ENCODE results near the gene TMEM51. TPM values are rescaled to one million over a fixed set of nuclear protein-coding genes. Genes with fewer than 3 reads are reported as not detected.

The TMEM51 gene
- total and polyA plus RNA-seq, 9 of the 15 experiments (the other 6 are each of a cell fraction or from before 2014, with no cell fraction given), result 0.06 to 1.4 (median 0.58) TPM

DNA sequence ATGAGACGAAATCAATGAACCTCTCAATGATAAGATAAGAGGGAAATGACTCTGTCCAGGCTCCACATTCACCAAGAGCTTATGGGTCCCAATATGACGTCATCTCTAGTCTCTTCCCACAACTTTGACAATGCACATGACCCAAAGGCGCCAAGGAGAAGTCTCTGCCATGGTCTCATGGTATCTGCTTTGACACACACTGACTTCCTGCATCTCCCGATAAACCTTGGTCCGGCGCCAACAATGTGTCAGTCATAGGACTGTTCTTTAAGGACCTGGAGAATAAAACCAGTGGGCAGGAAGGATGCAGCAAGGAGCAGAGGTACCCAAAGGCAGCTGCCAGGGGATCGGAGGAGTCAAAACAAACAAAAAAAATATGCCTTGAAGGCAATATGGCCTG is 46.9 kb upstream of the TMEM51 start:
- FAIRE-seq, result peak; percentile 67
- in situ Hi-C loops (cut with MboI), result no loop called here
- TF ChIP-seq ZNF174 (CRISPR knock-in tag; IDR thresholded peaks at IDR 0.05), result no peak
- TF ChIP-seq ZNF41 (CRISPR knock-in tag; conservative IDR thresholded peaks at IDR 0.05), result no peak
- TF ChIP-seq RCOR1 (IDR thresholded peaks at IDR 0.05; ENCODE audit: borderline replicate concordance in 1 of 2, low read depth in 2 of 2, low read length in 2 of 2), result peak in 1 of 2 experiments; percentile 41; a peak in 1 of 4 replicates
- TF ChIP-seq LEF1 (IDR thresholded peaks at IDR 0.05), result no peak
- TF ChIP-seq EWSR1 (IDR thresholded peaks at IDR 0.05; ENCODE audit: borderline replicate concordance, low read depth, partially characterized antibody), result no peak
- TF ChIP-seq ZNF589 (CRISPR knock-in tag; IDR thresholded peaks at IDR 0.05; ENCODE audit: low read depth), result peak; percentile 69; the same call in 1 of the 2 replicates
- no peak for TF ChIP-seq RB1 (IDR thresholded peaks at IDR 0.05; ENCODE audit: low read depth)
- no peak for TF ChIP-seq NCOA6 (IDR thresholded peaks at IDR 0.05)
- peak; percentile 35 for TF ChIP-seq ARID1B (IDR thresholded peaks at IDR 0.05)
- TF ChIP-seq ZNF79 (CRISPR knock-in tag; IDR thresholded peaks at IDR 0.05; ENCODE audit: low read depth), result no peak
- TF ChIP-seq TAL1 (IDR thresholded peaks at IDR 0.05), result peak; percentile 20; the same call in 1 of the 2 replicates
- TF ChIP-seq SMAD4 (CRISPR knock-in tag; conservative IDR thresholded peaks at IDR 0.05), result peak; percentile 42; the same call in 1 of the 2 replicates
- no peak for TF ChIP-seq TCF7L2 (IDR thresholded peaks at IDR 0.05; ENCODE audit: low read depth, low read length)
- TF ChIP-seq EP400 (IDR thresholded peaks at IDR 0.05), result no peak
- TF ChIP-seq ELF1 (tag; IDR thresholded peaks at IDR 0.05), result peak; percentile 41
- peak; percentile 74; the same call in 1 of the 2 replicates for TF ChIP-seq CREB5 (CRISPR knock-in tag; IDR thresholded peaks at IDR 0.05)
- TF ChIP-seq CBFA2T3 (IDR thresholded peaks at IDR 0.05), result peak; percentile 66
- TF ChIP-seq, protein P1, sequence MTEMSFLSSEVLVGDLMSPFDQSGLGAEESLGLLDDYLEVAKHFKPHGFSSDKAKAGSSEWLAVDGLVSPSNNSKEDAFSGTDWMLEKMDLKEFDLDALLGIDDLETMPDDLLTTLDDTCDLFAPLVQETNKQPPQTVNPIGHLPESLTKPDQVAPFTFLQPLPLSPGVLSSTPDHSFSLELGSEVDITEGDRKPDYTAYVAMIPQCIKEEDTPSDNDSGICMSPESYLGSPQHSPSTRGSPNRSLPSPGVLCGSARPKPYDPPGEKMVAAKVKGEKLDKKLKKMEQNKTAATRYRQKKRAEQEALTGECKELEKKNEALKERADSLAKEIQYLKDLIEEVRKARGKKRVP (CRISPR knock-in tag; IDR thresholded peaks at IDR 0.05), result 0 out of 2 replicates have a peak, but pooled peaks have one; percentile 14
- TF ChIP-seq SRSF3 (IDR thresholded peaks at IDR 0.05; ENCODE audit: insufficient read depth, low read length), result no peak
- peak; percentile 50; the same call in 1 of the 2 replicates for TF ChIP-seq CTBP1 (IDR thresholded peaks at IDR 0.05; ENCODE audit: borderline replicate concordance)
- TF ChIP-seq ATF7 (IDR thresholded peaks at IDR 0.05), result peak; percentile 99
- TF ChIP-seq ZNF133 (CRISPR knock-in tag; IDR thresholded peaks at IDR 0.05), result no peak
- peak; percentile 43 for TF ChIP-seq TCF3 (CRISPR knock-in tag; IDR thresholded peaks at IDR 0.05)

More for the DNA sequence above, 46.9 kb upstream of the TMEM51 start:
- DNase-seq (ENCODE audit: extremely low read depth in 1 of 4, low spot score in 3 of 4), result peak in 1 of 4 experiments; percentile 68
- 0 out of 2 replicates have a peak, but pooled peaks cover 4% of the 10 kb centered on the region for H4K20me1 ChIP-seq (replicated peaks; ENCODE audit: control insufficient read depth, insufficient read depth, low read length)
- no peaks in the 10 kb centered on the region for H3K79me2 ChIP-seq (ENCODE audit: control insufficient read depth, insufficient read depth, low read length)
- ChIA-PET POLR2A (no interaction called here), CTCF (ENCODE audit: low intra/inter-chr PET ratio) (no interaction called here)
- peak; percentile 60 for ATAC-seq
- no peaks in the 10 kb centered on the region for H3K9me1 ChIP-seq (ENCODE audit: control insufficient read depth, insufficient read depth, low read length)
- H3K4me3 ChIP-seq, result no peak overlapping the region
- H3K4me1 ChIP-seq (replicated peaks in 1 of 2; ENCODE audit: control insufficient read depth in 2 of 2, insufficient read depth in 2 of 2, low read length in 2 of 2), result 0 out of 5 replicates have a peak, but pooled peaks cover 0 to 2% of the 10 kb centered on the region in 2 experiments
- no peak overlapping the region for H2AFZ ChIP-seq (ENCODE audit: low read depth, low read length)
- intact Hi-C loops (cut with micrococcal nuclease), result loop anchor here (10.0 kb wide), 1 partner anchor 362 kb away; no protein-coding TSS in a partner anchor
- peaks cover under 1 to 14% of the 10 kb centered on the region in 2 experiments; a peak in 2 of 5 replicates for H3K27me3 ChIP-seq (ENCODE audit: control insufficient read depth in 2 of 2, insufficient read depth in 2 of 2, low read length in 2 of 2)
- 0% methylated on average over 7 of the region's 7 CpGs for WGBS (ENCODE audit: insufficient coverage, low coverage, missing lambda C conversion rate)
- no peaks in the 10 kb centered on the region for H3K36me3 ChIP-seq (ENCODE audit: control insufficient read depth, insufficient read depth, low read length)
- BruUV-seq (replicated peaks), result no TSS peak
- H3K9me3 ChIP-seq (replicated peaks; ENCODE audit: control insufficient read depth, insufficient read depth, low read depth, low read length), result no peaks in the 10 kb centered on the region
- H3K4me2 ChIP-seq (ENCODE audit: insufficient read depth, low read length), result no peak overlapping the region
- H3K27ac ChIP-seq (ENCODE audit: extremely low read depth, low read depth, low read length), result no peak overlapping the region
- no peak overlapping the region for H3K9ac ChIP-seq (ENCODE audit: insufficient read depth in 1 of 2, low read depth in 2 of 2, low read length in 2 of 2)
